ENCODE data around the gene DNAJC5. TPM values are rescaled to one million over a fixed set of nuclear protein-coding genes. Genes with fewer than 3 reads are reported as not detected.
"Not testable (repeated sequence)": the region's sequence is repeated elsewhere in the genome, so short reads cannot be mapped to it uniquely, and the experiment has no call there.

The DNAJC5 gene
- total RNA-seq, 1 experiment from 2014 or later, result 28.5 TPM

GRCh38 chr20:63960654-63961621 is 66.0 kb downstream of the DNAJC5 start:
- H3K4me3 Mint-ChIP-seq; POLR2A ChIA-PET; ATAC-seq; H3K27ac Mint-ChIP-seq; H3K27me3 Mint-ChIP-seq (ENCODE audit: low read depth); DNase-seq (ENCODE audit: low spot score); H3K9me3 Mint-ChIP-seq: not testable (repeated sequence)
- CTCF ChIA-PET, result interaction anchor here (0.6 kb wide), 1 partner anchor 20 kb away, joined by 3 read pairs; no protein-coding TSS in a partner anchor
- Mint-ChIP-seq H3K4me1 (peaks cover 10% of the 10 kb centered on the region), H3K36me3 (peaks cover 32% of the 10 kb centered on the region)

DNA sequence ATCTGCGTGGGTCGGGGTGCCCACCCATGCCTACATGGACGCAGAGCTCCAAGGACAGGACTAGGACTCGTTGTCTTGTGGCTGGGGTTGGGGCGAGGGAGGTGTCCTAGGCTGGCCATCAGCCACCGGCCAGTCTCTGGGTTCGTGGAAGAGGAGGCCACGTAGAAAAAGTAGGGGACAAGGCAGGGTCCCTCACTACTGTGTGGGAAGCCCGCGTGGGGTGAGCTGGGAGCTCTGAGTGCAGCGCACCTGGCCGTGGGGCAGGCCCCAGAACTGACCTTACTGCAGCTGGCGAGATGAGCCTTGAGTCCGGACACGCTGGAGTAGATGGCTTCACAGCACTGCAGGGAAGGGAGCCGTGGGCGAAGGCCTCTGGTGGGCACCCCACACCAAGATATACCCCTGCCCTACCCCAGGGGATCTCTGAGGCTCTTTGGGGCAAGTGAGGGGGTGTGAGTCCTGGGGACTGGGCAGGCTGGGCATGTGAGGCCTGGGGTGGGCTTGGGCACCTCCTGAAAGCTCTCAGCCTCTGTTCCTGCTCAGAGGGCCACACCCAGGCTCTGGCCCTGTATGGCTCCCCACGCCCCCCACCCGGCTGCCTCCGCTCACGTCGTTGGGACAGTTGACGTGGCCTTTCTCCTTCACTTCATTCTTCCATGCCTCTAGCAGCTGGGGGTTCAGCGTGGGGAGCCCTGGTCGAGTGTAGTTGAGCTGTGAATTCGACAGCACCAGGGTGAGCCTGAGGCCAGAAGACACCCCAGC is 66.9 kb downstream of the DNAJC5 start:
- no peak for ATAC-seq
- no peak for DNase-seq (ENCODE audit: low spot score)
- H3K4me3 Mint-ChIP-seq, result no peak overlapping the region
- ChIA-PET CTCF (no interaction called here), POLR2A (no interaction called here)
- no peak overlapping the region for H3K27ac Mint-ChIP-seq
- H3K36me3 Mint-ChIP-seq, result peaks cover 41% of the 10 kb centered on the region
- peaks cover 3% of the 10 kb centered on the region; the same call in 1 of the 2 replicates for H3K9me3 Mint-ChIP-seq
- H3K27me3 Mint-ChIP-seq (ENCODE audit: low read depth), result 0 out of 2 replicates have a peak, but pooled peaks cover 3% of the 10 kb centered on the region
- H3K4me1 Mint-ChIP-seq, result peaks cover 10% of the 10 kb centered on the region
- TF ChIP-seq, protein P1, sequence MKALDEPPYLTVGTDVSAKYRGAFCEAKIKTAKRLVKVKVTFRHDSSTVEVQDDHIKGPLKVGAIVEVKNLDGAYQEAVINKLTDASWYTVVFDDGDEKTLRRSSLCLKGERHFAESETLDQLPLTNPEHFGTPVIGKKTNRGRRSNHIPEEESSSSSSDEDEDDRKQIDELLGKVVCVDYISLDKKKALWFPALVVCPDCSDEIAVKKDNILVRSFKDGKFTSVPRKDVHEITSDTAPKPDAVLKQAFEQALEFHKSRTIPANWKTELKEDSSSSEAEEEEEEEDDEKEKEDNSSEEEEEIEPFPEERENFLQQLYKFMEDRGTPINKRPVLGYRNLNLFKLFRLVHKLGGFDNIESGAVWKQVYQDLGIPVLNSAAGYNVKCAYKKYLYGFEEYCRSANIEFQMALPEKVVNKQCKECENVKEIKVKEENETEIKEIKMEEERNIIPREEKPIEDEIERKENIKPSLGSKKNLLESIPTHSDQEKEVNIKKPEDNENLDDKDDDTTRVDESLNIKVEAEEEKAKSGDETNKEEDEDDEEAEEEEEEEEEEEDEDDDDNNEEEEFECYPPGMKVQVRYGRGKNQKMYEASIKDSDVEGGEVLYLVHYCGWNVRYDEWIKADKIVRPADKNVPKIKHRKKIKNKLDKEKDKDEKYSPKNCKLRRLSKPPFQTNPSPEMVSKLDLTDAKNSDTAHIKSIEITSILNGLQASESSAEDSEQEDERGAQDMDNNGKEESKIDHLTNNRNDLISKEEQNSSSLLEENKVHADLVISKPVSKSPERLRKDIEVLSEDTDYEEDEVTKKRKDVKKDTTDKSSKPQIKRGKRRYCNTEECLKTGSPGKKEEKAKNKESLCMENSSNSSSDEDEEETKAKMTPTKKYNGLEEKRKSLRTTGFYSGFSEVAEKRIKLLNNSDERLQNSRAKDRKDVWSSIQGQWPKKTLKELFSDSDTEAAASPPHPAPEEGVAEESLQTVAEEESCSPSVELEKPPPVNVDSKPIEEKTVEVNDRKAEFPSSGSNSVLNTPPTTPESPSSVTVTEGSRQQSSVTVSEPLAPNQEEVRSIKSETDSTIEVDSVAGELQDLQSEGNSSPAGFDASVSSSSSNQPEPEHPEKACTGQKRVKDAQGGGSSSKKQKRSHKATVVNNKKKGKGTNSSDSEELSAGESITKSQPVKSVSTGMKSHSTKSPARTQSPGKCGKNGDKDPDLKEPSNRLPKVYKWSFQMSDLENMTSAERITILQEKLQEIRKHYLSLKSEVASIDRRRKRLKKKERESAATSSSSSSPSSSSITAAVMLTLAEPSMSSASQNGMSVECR (CRISPR knock-in tag; IDR thresholded peaks at IDR 0.05; ENCODE audit: borderline replicate concordance), result no peak
- no peak for TF ChIP-seq HMGXB4 (CRISPR knock-in tag; IDR thresholded peaks at IDR 0.05)
- no peak for TF ChIP-seq SMAD3 (CRISPR knock-in tag; IDR thresholded peaks at IDR 0.05; ENCODE audit: borderline replicate concordance)
- TF ChIP-seq CDX4 (CRISPR knock-in tag; IDR thresholded peaks at IDR 0.05; ENCODE audit: borderline replicate concordance), result no peak
- TF ChIP-seq NFYB (CRISPR knock-in tag; conservative IDR thresholded peaks at IDR 0.05; ENCODE audit: low read depth), result no peak
- no peak for TF ChIP-seq ZNF396 (CRISPR knock-in tag; IDR thresholded peaks at IDR 0.05; ENCODE audit: borderline replicate concordance)
- no peak for TF ChIP-seq CTCF (IDR thresholded peaks at IDR 0.05)
- no peak for TF ChIP-seq ZNF232 (CRISPR knock-in tag; IDR thresholded peaks at IDR 0.05)
- TF ChIP-seq SP1 (CRISPR knock-in tag; conservative IDR thresholded peaks at IDR 0.05), result no peak
- TF ChIP-seq, protein P2, sequence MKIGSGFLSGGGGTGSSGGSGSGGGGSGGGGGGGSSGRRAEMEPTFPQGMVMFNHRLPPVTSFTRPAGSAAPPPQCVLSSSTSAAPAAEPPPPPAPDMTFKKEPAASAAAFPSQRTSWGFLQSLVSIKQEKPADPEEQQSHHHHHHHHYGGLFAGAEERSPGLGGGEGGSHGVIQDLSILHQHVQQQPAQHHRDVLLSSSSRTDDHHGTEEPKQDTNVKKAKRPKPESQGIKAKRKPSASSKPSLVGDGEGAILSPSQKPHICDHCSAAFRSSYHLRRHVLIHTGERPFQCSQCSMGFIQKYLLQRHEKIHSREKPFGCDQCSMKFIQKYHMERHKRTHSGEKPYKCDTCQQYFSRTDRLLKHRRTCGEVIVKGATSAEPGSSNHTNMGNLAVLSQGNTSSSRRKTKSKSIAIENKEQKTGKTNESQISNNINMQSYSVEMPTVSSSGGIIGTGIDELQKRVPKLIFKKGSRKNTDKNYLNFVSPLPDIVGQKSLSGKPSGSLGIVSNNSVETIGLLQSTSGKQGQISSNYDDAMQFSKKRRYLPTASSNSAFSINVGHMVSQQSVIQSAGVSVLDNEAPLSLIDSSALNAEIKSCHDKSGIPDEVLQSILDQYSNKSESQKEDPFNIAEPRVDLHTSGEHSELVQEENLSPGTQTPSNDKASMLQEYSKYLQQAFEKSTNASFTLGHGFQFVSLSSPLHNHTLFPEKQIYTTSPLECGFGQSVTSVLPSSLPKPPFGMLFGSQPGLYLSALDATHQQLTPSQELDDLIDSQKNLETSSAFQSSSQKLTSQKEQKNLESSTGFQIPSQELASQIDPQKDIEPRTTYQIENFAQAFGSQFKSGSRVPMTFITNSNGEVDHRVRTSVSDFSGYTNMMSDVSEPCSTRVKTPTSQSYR (CRISPR knock-in tag; IDR thresholded peaks at IDR 0.05), result no peak
- TF ChIP-seq TEAD1 (CRISPR knock-in tag; IDR thresholded peaks at IDR 0.05), result no peak
- TF ChIP-seq GRHL2 (CRISPR knock-in tag; IDR thresholded peaks at IDR 0.05; ENCODE audit: insufficient replicate concordance, severe bottlenecking), result no peak
- no peak for TF ChIP-seq ELF4 (CRISPR knock-in tag; IDR thresholded peaks at IDR 0.05; ENCODE audit: low read depth)
- no peak for TF ChIP-seq GTF2I (CRISPR knock-in tag; conservative IDR thresholded peaks at IDR 0.05)
- TF ChIP-seq, protein P3, sequence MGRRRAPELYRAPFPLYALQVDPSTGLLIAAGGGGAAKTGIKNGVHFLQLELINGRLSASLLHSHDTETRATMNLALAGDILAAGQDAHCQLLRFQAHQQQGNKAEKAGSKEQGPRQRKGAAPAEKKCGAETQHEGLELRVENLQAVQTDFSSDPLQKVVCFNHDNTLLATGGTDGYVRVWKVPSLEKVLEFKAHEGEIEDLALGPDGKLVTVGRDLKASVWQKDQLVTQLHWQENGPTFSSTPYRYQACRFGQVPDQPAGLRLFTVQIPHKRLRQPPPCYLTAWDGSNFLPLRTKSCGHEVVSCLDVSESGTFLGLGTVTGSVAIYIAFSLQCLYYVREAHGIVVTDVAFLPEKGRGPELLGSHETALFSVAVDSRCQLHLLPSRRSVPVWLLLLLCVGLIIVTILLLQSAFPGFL (CRISPR knock-in tag; IDR thresholded peaks at IDR 0.05; ENCODE audit: borderline replicate concordance), result no peak
- TF ChIP-seq, protein P4, sequence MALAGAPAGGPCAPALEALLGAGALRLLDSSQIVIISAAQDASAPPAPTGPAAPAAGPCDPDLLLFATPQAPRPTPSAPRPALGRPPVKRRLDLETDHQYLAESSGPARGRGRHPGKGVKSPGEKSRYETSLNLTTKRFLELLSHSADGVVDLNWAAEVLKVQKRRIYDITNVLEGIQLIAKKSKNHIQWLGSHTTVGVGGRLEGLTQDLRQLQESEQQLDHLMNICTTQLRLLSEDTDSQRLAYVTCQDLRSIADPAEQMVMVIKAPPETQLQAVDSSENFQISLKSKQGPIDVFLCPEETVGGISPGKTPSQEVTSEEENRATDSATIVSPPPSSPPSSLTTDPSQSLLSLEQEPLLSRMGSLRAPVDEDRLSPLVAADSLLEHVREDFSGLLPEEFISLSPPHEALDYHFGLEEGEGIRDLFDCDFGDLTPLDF (CRISPR knock-in tag; IDR thresholded peaks at IDR 0.05), result no peak
